Activated T-helper 9 cell treated with anti-CD3 and anti-CD28 coated beads, Interleukin-2, amount 50 U/mL, for 16 hours (primary cell): Measurements from ENCODE around the gene ACOX1.

ENCODE experiments used
- DNase-seq: peaks from one replicate; pipeline ENCODE4 v3.0.0-alpha.2; 2020; ENCODE audit warnings: low read depth

Gene ACOX1

GRCh38 chr17:75978938-75979704 is at the start of gene ACOX1, which contains the start of gene TEN1:
TSS of gene ACOX1 (minus strand) at chr17:75979166. CDS start at chr17:75979073, 93 bp downstream.
TSS of gene TEN1 (plus strand) at chr17:75979240. CDS start at chr17:75986193, 6,953 bp downstream.
- DNase-seq, result peak; percentile 93

DNA sequence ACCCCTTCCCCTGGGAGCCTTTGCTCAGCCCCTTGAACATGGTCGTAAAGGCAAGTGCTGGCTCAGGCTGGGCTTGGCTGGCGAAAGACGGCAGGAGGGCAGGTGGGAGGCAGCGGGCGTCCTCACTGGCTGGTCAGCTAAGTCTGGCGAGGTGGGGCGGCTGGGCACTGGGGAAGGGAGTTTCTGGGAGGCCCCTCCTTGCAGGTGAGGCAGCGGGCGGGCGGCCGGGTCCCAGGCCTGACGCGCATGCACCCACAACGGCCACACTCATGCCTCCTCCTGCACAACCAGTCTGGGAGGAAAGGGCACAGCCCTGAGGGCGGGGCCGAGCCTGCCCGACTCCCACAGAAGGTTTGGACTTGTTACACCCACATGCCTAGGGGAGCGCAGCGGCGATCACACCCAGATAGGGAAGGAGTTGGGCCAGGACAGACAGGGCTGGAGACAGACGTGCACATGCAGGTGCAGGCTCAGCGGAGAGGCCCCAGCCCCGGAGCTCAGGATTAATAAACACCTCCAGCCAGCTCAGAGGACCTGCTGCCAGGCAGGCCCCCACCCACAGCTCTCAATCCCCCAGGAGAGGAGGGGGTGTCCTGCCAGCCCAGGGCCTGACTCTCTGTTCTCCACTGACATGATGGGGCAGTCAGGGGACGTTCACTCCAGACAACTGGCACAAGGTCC is 48.3 kb upstream of the ACOX1 start, which contains the start of gene EVPL:
Gene EVPL (minus strand): TSS at position 148 of the 681 bp plus-strand sequence. CDS start 108 bp downstream, at position 40.
- DNase-seq, result no peak

GRCh38 chr17:76026714-76027158 is 47.8 kb upstream of the ACOX1 start:
- DNase-seq, result no peak

- DNase-seq, result no peak
Observed at GRCh38 chr17:76025294-76025693, 46.3 kb upstream of the ACOX1 start.

DNA sequence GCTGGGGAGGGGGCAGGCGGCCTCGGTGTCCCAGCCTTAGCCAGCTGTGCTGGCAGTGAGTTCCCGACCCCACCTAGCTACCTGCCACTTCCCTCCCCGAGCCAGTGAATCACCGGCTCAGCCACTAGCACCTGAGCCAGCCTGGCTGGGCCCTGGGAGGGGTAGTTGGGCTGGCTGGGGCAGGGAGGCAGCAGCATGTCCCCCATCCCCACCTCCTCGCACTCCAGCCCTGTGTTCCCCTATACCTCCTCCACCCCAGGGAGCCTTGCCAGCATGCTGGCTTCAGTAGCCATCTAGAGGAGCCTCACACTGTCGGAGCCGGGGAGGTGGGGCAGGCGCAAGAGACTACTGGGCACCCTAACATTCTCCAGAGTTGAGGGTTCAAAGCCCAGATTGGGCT is 45.4 kb upstream of the ACOX1 start:
- no peak for DNase-seq

DNA sequence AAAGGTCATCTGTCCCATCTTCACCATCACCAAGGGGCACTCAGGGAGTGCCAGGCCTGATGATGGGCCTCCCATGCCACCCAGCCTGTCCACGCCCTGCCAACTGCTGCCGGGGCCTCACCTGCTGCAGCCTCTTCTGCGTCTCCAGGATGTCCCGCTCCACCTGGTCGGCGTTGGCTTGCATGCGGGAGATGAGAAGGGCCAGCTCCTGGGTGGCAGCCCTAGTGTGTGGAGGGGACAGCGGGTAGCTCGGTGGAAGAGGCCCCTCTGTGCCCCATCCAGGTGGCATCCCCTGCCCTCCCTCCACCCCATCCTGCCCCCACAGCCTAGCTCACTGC is 44.9 kb upstream of the ACOX1 start:
- no peak for DNase-seq

DNA sequence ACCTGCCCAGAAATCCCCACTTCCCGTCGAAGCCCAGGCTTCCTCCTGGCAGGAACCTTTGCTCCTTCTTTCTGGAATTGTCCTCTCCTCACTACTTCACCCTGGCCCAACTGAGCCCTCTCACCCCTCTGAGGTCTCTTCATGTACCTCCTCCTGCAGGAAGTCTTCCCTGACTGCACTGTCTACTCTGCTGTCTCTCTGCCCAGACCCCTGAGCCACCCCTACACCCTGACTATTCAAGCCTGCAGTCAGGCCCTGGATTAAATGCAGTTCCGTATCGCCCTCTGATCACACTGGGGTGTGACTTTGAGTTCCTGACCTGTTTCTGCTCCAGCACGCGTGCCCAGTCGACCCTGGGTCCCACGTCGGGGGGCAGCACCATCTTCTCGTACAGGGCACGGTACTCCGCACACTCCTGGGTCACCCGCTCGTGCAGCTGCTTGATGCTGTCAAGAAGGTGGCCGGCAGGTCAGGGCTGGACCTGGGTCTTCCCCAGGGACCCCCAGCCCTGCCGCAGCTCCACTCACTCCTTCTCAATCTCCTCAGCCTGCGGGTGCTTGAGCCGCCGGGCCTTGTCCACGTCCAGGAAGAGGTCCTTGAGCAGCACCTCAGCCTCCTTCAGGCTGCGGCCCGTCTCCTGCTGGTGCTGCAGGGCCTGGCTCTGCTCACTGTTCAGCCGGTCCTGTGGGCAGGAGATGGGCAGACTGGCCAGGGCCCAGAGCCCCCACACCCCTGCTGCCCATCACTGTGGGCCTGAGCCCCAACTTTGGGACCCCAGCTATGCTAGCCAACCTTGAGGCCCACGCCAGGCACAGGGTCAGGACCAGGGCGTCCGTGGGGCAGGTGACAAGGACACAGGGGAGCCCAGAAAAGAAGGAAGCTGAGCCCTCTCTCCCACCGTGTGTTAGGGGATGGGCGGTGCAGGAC is 44.3 kb upstream of the ACOX1 start:
- DNase-seq, result no peak

- DNase-seq, result no peak
Observed at GRCh38 chr17:76022285-76022684, 43.3 kb upstream of the ACOX1 start.

DNA sequence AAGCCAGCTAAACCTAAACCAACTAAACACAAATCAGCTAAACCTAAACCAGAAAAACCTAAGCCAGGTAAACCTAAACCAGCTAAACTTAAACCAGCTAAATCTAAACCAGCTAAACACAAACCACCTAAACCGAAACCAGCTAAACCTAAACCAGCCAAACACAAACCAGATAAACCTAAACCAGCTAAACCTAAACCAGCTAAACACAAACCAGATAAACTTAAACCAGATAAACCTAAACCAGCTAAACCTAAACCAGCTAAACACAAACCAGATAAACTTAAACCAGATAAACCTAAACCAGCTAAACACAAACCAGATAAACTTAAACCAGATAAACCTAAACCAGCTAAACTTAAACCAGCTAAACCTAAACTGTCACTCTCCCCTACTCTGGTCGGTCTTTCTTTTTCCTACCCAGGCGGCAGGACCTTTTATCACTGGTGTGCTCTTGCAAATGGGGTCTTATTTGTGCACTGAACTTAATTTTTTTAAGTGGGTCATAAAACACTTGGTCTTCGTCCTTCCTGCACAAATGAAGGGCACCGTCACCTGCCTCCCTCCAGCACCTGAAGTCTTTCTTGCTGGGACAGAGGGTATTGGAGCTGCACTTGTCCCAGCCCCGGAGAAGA is 41.0 kb upstream of the ACOX1 start:
- no peak for DNase-seq

DNA sequence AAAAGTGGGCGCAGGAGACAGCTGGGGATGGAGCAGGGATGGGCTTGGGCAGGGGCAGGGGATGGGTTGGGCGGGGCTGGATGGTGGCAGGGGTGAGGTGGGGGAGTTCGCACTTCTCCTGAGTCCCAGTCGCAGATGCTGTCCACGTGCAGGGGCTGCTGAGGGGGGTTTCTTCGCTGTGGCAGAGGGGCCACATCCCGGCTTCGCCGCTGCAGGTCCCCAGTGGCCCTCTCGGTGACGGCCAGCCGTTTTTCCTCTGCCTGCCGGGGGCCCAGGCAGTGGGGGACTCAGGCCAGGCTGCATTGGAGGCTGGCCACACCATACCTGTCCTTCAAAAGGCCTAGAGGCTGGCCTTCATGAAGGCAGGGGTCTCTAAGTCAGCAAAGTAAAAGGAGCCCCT is 39.8 kb upstream of the ACOX1 start:
- no peak for DNase-seq

DNA sequence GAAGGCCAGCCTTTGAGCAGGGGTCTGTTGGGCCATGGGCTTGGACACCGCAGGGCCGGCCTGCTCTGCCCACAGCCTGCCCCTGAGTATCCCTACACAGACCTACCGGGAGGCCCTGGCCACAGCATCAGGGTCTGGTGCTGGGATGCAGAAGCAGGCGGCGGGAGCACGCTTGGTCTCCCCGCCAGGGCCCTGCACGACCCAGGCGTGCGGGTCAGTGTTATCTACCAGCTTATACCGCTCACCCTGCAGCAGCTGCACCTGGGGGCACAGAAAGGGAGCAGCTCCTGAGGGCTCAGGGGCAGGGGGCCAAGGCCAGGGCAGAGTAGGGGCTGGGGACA is 39.3 kb upstream of the ACOX1 start:
- DNase-seq, result no peak

DNA sequence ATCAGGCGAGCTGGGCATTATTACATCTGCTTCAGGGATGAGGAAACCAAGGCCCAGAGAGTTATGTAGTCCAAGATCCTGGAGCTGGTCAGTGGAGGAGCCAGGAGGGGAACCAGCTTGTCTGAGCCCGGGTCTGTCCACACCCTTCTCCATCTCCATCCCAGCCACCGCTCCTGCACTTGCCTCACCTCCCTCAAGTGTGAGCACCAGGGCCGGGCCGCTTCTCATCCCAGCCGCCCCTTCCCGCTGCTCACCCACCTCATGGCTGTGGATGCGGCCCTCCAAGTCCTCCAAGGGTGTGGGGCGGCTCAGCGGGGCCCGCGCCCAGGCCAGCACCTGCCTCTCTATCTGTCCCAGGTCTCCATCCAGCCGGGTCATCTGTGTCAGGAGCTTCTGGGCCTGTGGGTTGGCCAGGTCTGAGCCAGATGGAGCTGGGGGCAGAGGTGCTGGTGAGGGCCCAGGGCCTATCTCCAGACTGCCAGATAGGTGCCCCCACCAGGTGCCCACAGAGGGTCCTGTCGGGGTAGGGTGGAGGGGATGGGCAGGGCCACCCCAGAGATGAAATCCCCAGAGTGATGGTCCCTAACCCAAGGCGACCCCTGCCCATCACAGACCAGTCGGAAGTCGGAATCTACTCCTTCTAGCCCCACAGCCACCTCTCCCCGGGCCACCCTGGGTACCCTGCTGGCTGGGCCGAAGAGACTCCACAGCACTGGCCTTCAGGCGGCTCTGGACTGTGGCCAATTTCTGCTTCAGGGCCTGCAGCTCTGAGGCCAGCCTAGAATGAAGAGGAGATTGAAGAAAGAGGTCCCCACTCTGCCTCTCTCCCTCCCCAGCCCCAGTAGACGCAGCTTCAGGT is 38.7 kb upstream of the ACOX1 start:
- DNase-seq, result no peak

- DNase-seq, result no peak
Observed at GRCh38 chr17:76014925-76015261, 35.9 kb upstream of the ACOX1 start.

- DNase-seq, result peak; percentile 66
Observed at GRCh38 chr17:76014100-76014924, 35.3 kb upstream of the ACOX1 start.

DNA sequence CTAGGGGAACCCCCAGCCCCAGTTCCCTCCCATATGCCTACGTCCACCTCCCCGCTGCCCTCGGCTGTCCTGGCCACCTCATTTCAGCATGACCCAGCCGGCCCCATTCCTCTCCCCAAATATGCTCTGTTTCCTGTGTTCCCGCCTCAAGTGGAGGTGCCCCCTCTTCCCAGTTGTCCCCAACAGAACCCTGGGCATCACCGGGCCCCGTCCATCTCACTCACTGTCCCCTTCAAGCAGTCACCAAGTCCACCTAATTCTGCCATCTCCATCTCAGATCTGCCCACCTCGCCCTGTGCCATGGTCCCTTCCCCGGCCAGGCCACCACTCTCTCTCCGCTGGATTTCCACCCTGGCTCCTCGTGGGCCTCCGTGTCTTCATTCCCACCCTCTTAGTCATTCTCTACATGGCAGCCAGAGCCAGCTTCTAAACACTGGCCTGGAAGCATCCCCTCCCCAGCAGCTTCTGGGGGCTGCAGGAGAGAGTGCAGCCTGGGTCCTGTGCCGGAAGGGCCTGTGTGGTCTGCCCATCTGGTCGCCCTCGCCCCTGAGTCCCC is 34.5 kb upstream of the ACOX1 start:
- no peak for DNase-seq

DNA sequence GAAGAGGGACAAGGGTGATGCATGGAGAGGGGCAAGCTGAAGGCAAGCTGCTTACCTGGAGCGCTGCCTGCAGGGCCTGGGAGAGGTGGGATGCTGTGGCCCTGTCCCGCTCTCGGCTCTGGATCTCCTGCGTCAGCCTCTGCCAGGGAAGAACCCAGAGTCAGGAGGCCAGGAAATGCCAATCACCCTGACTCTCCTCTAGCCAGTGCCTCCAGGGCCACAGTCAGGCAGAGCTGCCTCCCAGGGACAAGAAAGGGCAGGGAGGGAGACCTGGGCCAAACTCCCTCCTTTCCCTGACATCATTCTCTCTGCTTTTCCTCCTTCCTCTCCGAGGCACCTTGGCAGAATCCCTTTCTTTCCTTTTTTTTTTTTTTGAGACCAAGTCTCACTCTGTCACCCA is 33.0 kb upstream of the ACOX1 start:
- DNase-seq, result no peak

DNA sequence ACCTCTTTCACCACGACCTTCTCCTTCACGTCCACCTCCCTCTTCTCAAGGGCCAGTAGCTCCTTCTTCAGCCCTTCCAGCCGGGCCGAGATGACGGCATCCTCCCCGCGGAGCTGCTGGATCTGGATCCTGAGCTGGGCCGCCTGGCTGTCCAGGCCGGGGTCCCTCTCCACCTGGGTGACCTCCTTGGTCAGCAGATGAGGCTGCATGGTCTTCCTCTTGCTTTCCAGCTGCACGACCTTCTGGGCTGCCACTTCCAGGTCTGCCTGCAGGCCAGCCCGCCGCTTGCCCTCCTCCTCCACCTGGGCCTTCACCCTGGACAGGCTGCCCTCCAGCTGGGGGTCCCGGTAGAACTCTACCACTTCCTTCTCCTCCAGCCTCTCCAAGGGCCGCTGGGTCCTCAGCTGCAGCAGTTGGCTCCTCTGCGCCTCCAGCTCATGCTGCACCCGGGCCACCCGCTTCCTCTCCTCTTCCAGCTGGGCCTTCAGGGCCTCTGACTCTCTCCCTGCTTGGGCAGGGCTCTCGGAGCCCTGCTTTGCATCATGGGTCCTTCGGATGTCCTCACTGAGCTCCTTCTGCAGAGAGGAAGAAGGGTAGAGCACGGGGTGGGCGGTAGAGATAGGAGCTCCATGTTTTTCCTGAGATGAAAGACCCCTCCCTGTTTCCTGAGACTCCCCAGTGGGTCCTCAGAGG is 31.1 kb upstream of the ACOX1 start:
- DNase-seq, result no peak

GRCh38 chr17:76009447-76009846 is 30.5 kb upstream of the ACOX1 start:
- no peak for DNase-seq
